HAP-1 (cell line): ENCODE measurements around the gene LRRC8A.

Experiments
- DNase-seq, 2 experiments: peaks; one replicate each; pipeline ENCODE4 v3.0.0-alpha.2; 2016 to 2020; ENCODE audit warnings: low spot score in 2 of 2
- H3K27me3 ChIP-seq: fragments of 250-450 bp; sonication (Bioruptor Pico); 2 replicates; pipeline ENCODE4 v1.5.1; 2020; ENCODE audit warnings: low read depth, mild to moderate bottlenecking, moderate library complexity
- H3K36me3 ChIP-seq: fragments of 250-450 bp; sonication (Bioruptor Pico); replicated peaks from 2 replicates; pipeline ENCODE4 v1.5.1; 2020; ENCODE audit warnings: mild to moderate bottlenecking
- H3K4me1 ChIP-seq: fragments of 250-450 bp; sonication (Bioruptor Pico); 2 replicates; pipeline ENCODE4 v1.5.1; 2020; ENCODE audit warnings: mild to moderate bottlenecking
- H3K4me3 ChIP-seq: fragments of 250-450 bp; sonication (Bioruptor Pico); 2 replicates; pipeline ENCODE4 v1.5.1; 2020; ENCODE audit warnings: mild to moderate bottlenecking, moderate library complexity
- H3K9me3 ChIP-seq: fragments of 250-450 bp; sonication (Bioruptor Pico); 2 replicates; pipeline ENCODE4 v1.5.1; 2020; ENCODE audit warnings: mild to moderate bottlenecking, moderate library complexity
- in situ Hi-C: fragments of 300-500 bp; cut with MboI; formaldehyde crosslinking; loops from 3 replicates; pipeline ENCODE4 v1.14.3; 2020; ENCODE audit warnings: low sequenced_read_pairs, inconsistent platforms, mixed read lengths

LRRC8A gene

GRCh38 chr9:128899566-128900322 is 17.8 kb downstream of the LRRC8A start:
- Histone ChIP-seq H3K4me3 (no peak overlapping the region), H3K36me3 (no peaks in the 10 kb centered on the region; the same call in 1 of the 2 replicates), H3K9me3 (no peaks in the 10 kb centered on the region), H3K27me3 (no peaks in the 10 kb centered on the region), H3K4me1 (no peaks in the 10 kb centered on the region)
- DNase-seq, result no peak
- in situ Hi-C loops, result no loop called here

- Histone ChIP-seq H3K36me3 (no peaks in the 10 kb centered on the region), H3K4me3 (no peak overlapping the region), H3K9me3 (no peaks in the 10 kb centered on the region), H3K4me1 (no peaks in the 10 kb centered on the region), H3K27me3 (no peaks in the 10 kb centered on the region)
- in situ Hi-C loops, result no loop called here
- no peak for DNase-seq
Measured at GRCh38 chr9:128901379-128901778, 19.4 kb downstream of the LRRC8A start.

GRCh38 chr9:128901822-128902221 is 19.9 kb downstream of the LRRC8A start:
- in situ Hi-C loops, result no loop called here
- Histone ChIP-seq H3K4me1 (no peaks in the 10 kb centered on the region), H3K36me3 (no peaks in the 10 kb centered on the region), H3K9me3 (no peaks in the 10 kb centered on the region), H3K27me3 (no peaks in the 10 kb centered on the region), H3K4me3 (no peak overlapping the region)
- DNase-seq, result no peak

GRCh38 chr9:128902351-128903078 is 20.6 kb downstream of the LRRC8A start:
- Histone ChIP-seq H3K27me3 (no peaks in the 10 kb centered on the region), H3K9me3 (no peaks in the 10 kb centered on the region), H3K4me3 (no peak overlapping the region), H3K4me1 (no peaks in the 10 kb centered on the region), H3K36me3 (no peaks in the 10 kb centered on the region; the same call in 1 of the 2 replicates)
- DNase-seq, result no peak
- in situ Hi-C loops, result no loop called here

- no peak for DNase-seq
- no peak overlapping the region for H3K4me3 ChIP-seq
- H3K36me3 ChIP-seq, result peaks cover 4% of the 10 kb centered on the region
- H3K4me1 ChIP-seq, result no peaks in the 10 kb centered on the region
- no peaks in the 10 kb centered on the region for H3K9me3 ChIP-seq
- in situ Hi-C loops, result no loop called here
- H3K27me3 ChIP-seq, result no peaks in the 10 kb centered on the region
Measured at GRCh38 chr9:128903079-128903461, 21.1 kb downstream of the LRRC8A start.

DNA sequence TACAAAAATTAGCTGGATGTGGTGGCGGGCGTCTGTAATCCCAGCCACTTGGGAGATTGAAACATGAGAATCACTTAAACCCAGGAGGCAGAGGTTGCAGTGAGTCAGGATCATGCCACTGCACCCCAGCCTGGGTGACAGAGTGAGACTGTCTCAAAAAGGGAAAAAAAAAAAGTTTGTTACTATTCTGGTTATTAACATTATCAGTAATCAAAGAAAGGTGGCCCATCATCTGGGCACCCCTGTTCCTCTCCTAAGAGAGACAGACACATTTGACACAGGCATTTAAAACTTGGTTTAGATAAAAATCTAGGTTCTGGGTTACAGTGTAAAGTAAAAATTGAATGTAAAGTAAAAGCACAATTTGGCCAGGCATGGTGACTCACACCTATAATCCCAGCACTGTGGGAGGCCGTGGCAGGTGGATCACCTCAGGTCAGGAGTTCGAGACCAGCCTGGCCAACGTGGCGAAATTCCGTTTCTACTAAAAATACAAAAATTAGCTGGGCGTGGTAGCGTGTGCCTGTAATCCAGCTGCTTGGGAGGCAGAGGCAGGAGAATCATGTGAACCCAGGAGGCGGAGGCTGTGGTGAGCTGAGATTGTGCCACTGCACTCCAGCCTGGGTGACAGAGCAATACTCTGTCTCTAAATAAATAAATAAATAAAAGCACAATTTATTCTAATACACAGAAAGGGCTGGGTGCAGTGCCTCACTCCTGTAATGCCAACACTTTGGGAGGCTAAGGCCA is 22.1 kb downstream of the LRRC8A start:
- in situ Hi-C loops, result no loop called here
- H3K4me1 ChIP-seq, result no peaks in the 10 kb centered on the region
- no peak for DNase-seq

GRCh38 chr9:128905964-128906363 is 24.0 kb downstream of the LRRC8A start:
- H3K36me3 ChIP-seq, result peaks cover 15% of the 10 kb centered on the region
- no peaks in the 10 kb centered on the region for H3K4me1 ChIP-seq
- in situ Hi-C loops, result no loop called here
- no peaks in the 10 kb centered on the region for H3K9me3 ChIP-seq
- H3K27me3 ChIP-seq, result no peaks in the 10 kb centered on the region
- no peak overlapping the region for H3K4me3 ChIP-seq
- DNase-seq, result no peak

More for the DNA sequence above, 22.1 kb downstream of the LRRC8A start:
- H3K36me3 ChIP-seq, result peaks cover 13% of the 10 kb centered on the region
- no peaks in the 10 kb centered on the region for H3K27me3 ChIP-seq
- no peaks in the 10 kb centered on the region for H3K9me3 ChIP-seq
- H3K4me3 ChIP-seq, result no peak overlapping the region

DNA sequence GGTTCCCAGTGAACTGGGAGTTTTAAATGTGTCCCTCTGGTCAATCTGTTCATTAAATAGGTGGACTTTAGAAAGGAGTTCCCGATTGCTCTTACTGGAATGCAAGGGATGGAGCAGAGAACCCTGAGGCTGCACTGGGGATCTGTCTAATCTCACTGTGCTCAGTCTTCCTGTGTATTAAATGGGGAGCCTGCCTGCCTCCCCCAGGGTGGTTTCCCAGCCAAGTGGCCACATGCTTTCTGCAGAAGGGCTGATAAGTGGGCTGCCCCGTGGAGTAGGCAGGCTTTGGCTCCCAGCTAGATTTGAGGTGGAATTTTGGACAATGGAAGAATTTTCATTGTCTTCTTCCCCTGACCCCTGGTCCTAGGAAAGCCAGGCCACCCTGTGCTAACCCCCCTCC is 24.8 kb downstream of the LRRC8A start:
- H3K36me3 ChIP-seq, result peaks cover 15% of the 10 kb centered on the region
- in situ Hi-C loops, result no loop called here

DNA sequence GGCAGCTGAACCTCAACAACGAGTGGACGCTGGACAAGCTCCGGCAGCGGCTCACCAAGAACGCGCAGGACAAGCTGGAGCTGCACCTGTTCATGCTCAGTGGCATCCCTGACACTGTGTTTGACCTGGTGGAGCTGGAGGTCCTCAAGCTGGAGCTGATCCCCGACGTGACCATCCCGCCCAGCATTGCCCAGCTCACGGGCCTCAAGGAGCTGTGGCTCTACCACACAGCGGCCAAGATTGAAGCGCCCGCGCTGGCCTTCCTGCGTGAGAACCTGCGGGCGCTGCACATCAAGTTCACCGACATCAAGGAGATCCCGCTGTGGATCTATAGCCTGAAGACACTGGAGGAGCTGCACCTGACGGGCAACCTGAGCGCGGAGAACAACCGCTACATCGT is 26.4 kb downstream of the LRRC8A start:
- Histone ChIP-seq H3K36me3 (peaks cover 15% of the 10 kb centered on the region), H3K9me3 (no peaks in the 10 kb centered on the region), H3K4me1 (no peaks in the 10 kb centered on the region), H3K4me3 (no peak overlapping the region), H3K27me3 (no peaks in the 10 kb centered on the region)
- in situ Hi-C loops, result no loop called here
- DNase-seq, result no peak

More for the DNA sequence above, 24.8 kb downstream of the LRRC8A start:
- Histone ChIP-seq H3K27me3 (no peaks in the 10 kb centered on the region), H3K4me3 (no peak overlapping the region), H3K9me3 (no peaks in the 10 kb centered on the region), H3K4me1 (no peaks in the 10 kb centered on the region)
- no peak for DNase-seq

- in situ Hi-C loops, result no loop called here
- Histone ChIP-seq H3K36me3 (peaks cover 15% of the 10 kb centered on the region), H3K4me3 (no peak overlapping the region), H3K9me3 (no peaks in the 10 kb centered on the region), H3K27me3 (no peaks in the 10 kb centered on the region), H3K4me1 (no peaks in the 10 kb centered on the region)
- no peak for DNase-seq
Measured at GRCh38 chr9:128909859-128910258, 27.9 kb downstream of the LRRC8A start.

- Histone ChIP-seq H3K4me1 (no peaks in the 10 kb centered on the region), H3K36me3 (peaks cover 15% of the 10 kb centered on the region), H3K4me3 (no peak overlapping the region), H3K27me3 (no peaks in the 10 kb centered on the region), H3K9me3 (no peaks in the 10 kb centered on the region)
- no peak for DNase-seq
- in situ Hi-C loops, result no loop called here
Measured at GRCh38 chr9:128910906-128911305, 29.0 kb downstream of the LRRC8A start.

GRCh38 chr9:128911529-128912035 is 29.6 kb downstream of the LRRC8A start:
- H3K9me3 ChIP-seq, result no peaks in the 10 kb centered on the region
- in situ Hi-C loops, result no loop called here
- no peak for DNase-seq
- H3K4me3 ChIP-seq, result no peak overlapping the region
- no peaks in the 10 kb centered on the region for H3K27me3 ChIP-seq
- H3K4me1 ChIP-seq, result no peaks in the 10 kb centered on the region
- peaks cover 15% of the 10 kb centered on the region for H3K36me3 ChIP-seq

DNA sequence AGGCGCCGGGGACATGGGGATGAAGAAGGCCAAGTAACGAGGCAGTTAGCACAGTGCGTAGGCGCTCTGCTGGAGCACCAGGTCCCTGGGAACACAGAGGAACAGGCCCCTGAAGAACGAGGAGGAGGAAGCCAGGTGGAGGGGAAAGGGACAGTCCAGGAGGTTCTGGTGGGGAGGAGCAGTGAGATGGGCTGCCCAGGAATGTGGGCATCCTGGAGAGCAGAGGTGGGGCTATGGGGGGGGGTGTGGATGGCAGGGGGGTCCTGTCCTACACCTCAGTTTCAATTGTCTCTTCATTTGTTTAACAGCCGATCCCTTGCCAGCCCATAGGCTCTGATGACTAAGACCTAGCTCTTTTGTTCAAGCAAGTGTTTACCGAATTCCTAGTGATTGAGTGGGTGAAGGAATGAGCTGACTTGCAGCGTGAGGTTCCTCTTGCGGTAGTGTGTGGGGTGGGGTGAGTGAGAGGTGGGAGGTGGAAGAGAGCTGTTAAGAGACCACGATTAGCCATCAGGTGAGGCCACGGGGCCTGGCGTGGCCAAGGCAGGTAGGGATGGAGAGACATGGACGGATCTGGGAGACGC is 30.4 kb downstream of the LRRC8A start:
- Histone ChIP-seq H3K9me3 (no peaks in the 10 kb centered on the region), H3K27me3 (no peaks in the 10 kb centered on the region), H3K36me3 (peaks cover 15% of the 10 kb centered on the region), H3K4me1 (no peaks in the 10 kb centered on the region), H3K4me3 (no peak overlapping the region)
- in situ Hi-C loops, result no loop called here
- DNase-seq, result no peak
